Heart right ventricle (tissue), 16 donors: ENCODE results near the gene SKAP2. TPM values are rescaled to one million over a fixed set of nuclear protein-coding genes. Genes with fewer than 3 reads are reported as not detected.

ENCODE experiments used
- ATAC-seq, 8 donors: fragments of 200-7000 bp; cut with Tn5 transposase; one replicate each; pipeline ENCODE4 v1.9.1; 2020; ENCODE audit warnings: mild to moderate bottlenecking in 8 of 8, moderate library complexity in 8 of 8, moderate number of reproducible peaks in 1 of 8
- DNase-seq, 2 donors: peaks; one replicate each; pipeline ENCODE4 v3.0.0-alpha.2; 2020
- H3K27ac ChIP-seq, 10 donors: fragments of 200-600 bp; sonication (generic) in 2 of 10; one replicate each; pipeline versions ENCODE4 v1.5.0 to v1.8.0; 2020 to 2022; ENCODE audit warnings: mild to moderate bottlenecking in 3 of 10
- H3K27me3 ChIP-seq, 7 donors: fragments of 200-600 bp; one replicate each; pipeline ENCODE4 v1.8.0; 2021 to 2022; ENCODE audit warnings: mild to moderate bottlenecking in 2 of 7
- H3K36me3 ChIP-seq, 9 donors: fragments of 200-600 bp; sonication (generic) in 1 of 9; one replicate each; pipeline versions ENCODE4 v1.5.0 to v1.8.0; 2020 to 2022; ENCODE audit warnings: mild to moderate bottlenecking in 2 of 9
- H3K4me1 ChIP-seq, 9 donors: fragments of 200-600 bp; sonication (generic) in 1 of 9; one replicate each; pipeline versions ENCODE4 v1.5.0 to v1.8.0; 2020 to 2022; ENCODE audit warnings: mild to moderate bottlenecking in 4 of 9
- H3K4me3 ChIP-seq, 10 donors: fragments of 200-600 bp; sonication (generic) in 2 of 10; one replicate each; pipeline versions ENCODE4 v1.5.0 to v1.8.0; 2020 to 2022; ENCODE audit warnings: mild to moderate bottlenecking in 7 of 10, moderate library complexity in 2 of 10
- H3K9me3 ChIP-seq, 11 donors: fragments of 200-600 bp in 10 of 11; sonication (generic) in 2 of 11; one replicate each; pipeline versions ENCODE4 v1.5.0 to v1.8.0; 2013 to 2022; ENCODE audit warnings: mild to moderate bottlenecking in 2 of 11, control low read depth in 1 of 11, moderate library complexity in 1 of 11
- WGBS, 2 donors: extraction: QIAGEN DNeasy Blood & Tissue Kit; methylation state at CpG; one replicate each; pipeline ENCODE4 v1.1.7; 2013; ENCODE audit warnings: inconsistent platforms in 1 of 2; 5-methylcytosine and 5-hydroxymethylcytosine counted together
- intact Hi-C, 10 donors: fragments of 100-400 bp; cut with DNase I; formaldehyde crosslinking; loops; one replicate each; pipeline versions ENCODE4 v1.11.1 to v1.14.2; 2022
- polyA plus RNA-seq, 2 donors: library from polyadenylated mRNA; stranded (reverse); fragments of 200-250 nt; gene quantifications; one replicate each; pipeline ENCODE4 v1.2.3, GENCODE V29; 2013
- total RNA-seq, 10 donors: library from RNA; stranded (reverse); fragmentation: NEBNext Ultra II Directional in 3 of 10; extraction: Animal tissue kit (Norgen Biotek cat#: 25700) in 3 of 10; gene quantifications; one replicate each; pipeline versions ENCODE4 v1.2.1 to v1.2.4, GENCODE V29; 2021 to 2023
- TF ChIP-seq, protein P1 (sequence below), 9 donors: fragments of 200-600 bp; sonication (generic) in 2 of 9; IDR thresholded peaks; one replicate each; pipeline versions ENCODE4 v1.5.0 to v1.8.0; 2021 to 2022; ENCODE audit warnings: antibody characterized with exemption in 9 of 9, mild to moderate bottlenecking in 5 of 9, moderate library complexity in 1 of 9
- donor health status: Arrhythmogenic right ventricular cardiomyopathy.
- donor health status: ischemic (EF 13 %, LVEDD 7.1; RV severe dilation, severe dysfunction).
- donor health status: healthy with polysubstance abuse.
- donor health status: DM: no; HTN: yes; CAD: no.
- donor health status: DM: no; HTN: no; CAD: no.
- donor health status: ischemic (EF 25% LVEDD 6.9; RV normal size, moderate dysfunction).
- donor health status: ischemic (EF 25% LVEDD 5.7; RV mildly dilated, moderate dysfunction).
- donor health status: healthy.
- donor health status: DM: yes; HTN: yes; CAD: no.
- donor health status: Ischemic cardiomyopathy.
- donor health status: ischemic (EF 35%, LVEDD 5.7; RV mildly dilated, moderate dysfunction).
- donor health status: nonischemic (EF 11% LVEDD 7.7; RV severe dilation, severe dysfunction).
- donor health status: DM: yes; HTN: yes; CAD: no.
- donor health status: PGD.
- donor health status: ischemic (EF 29% LVEDD 5.4; RV normal size, mild dysfunction).
- donor health status: nonischemic (EF 23%, LVEDD 6.1; RV moderate dilation, normal function).

Gene SKAP2
- total and polyA plus RNA-seq, 12 donors, result 1.9 to 12.3 (median 4.6) TPM

DNA sequence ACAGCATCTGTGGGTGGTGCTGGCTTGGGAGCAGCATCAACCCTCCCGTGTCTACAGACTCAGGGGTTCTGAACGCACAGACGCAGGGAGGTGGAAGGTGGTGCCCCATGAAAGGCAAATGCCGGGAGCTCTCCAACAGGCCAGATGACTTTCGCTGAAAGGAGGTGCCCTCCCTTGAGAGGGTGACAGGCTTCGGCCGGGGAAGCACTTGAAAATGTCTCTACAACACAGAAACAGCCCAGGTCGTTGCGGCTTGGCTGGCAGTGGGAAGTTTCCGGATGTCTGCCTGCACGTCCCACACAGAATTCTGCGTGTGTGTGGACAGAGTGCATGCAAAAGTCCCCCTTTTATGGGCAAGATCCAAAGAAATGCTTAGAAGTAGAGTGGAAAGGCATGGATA, 239.6 kb downstream of the SKAP2 start:
- ATAC-seq, result peak in 2 of 8 donors; percentile 40 to 59
- no peaks in the 10 kb centered on the region for H3K36me3 ChIP-seq
- intact Hi-C loops, result no loop called here
- H3K4me3 ChIP-seq, result no peak overlapping the region
- 33 to 49% methylated on average over 12 of the region's 12 CpGs for WGBS, 2 donors
- no peak for DNase-seq
- H3K27me3 ChIP-seq, result peaks cover 0 to 57% (median 9%) of the 10 kb centered on the region in 7 donors
- H3K4me1 ChIP-seq, result no peaks in the 10 kb centered on the region
- TF ChIP-seq, protein P1, sequence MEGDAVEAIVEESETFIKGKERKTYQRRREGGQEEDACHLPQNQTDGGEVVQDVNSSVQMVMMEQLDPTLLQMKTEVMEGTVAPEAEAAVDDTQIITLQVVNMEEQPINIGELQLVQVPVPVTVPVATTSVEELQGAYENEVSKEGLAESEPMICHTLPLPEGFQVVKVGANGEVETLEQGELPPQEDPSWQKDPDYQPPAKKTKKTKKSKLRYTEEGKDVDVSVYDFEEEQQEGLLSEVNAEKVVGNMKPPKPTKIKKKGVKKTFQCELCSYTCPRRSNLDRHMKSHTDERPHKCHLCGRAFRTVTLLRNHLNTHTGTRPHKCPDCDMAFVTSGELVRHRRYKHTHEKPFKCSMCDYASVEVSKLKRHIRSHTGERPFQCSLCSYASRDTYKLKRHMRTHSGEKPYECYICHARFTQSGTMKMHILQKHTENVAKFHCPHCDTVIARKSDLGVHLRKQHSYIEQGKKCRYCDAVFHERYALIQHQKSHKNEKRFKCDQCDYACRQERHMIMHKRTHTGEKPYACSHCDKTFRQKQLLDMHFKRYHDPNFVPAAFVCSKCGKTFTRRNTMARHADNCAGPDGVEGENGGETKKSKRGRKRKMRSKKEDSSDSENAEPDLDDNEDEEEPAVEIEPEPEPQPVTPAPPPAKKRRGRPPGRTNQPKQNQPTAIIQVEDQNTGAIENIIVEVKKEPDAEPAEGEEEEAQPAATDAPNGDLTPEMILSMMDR (IDR thresholded peaks at IDR 0.05), result no peak
- H3K27ac ChIP-seq, result no peak overlapping the region
- H3K9me3 ChIP-seq, result no peaks in the 10 kb centered on the region

DNA sequence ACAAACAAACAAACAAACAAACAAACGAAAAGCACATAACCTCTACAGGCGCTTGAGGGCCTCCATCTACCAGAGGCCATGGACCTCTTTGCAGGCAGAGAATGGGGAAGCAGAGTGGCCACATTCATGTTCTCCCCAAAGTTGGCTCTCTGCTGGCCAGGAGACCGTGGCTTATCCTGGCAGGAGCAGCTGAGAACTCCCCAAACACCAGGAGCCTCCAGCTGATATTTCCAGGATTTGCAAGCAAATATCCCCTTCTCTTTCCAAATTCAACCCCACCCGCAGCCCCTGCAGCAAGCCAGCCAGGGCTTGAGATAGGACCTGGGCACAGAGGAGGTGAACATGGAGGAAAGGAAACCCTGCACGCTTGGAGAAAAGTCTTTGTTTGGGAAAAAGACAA, 240.0 kb downstream of the SKAP2 start:
- intact Hi-C loops, result no loop called here
- Histone ChIP-seq H3K27ac (no peak overlapping the region), H3K9me3 (no peaks in the 10 kb centered on the region), H3K27me3 (peaks cover 0 to 53% (median 9%) of the 10 kb centered on the region in 7 donors), H3K4me3 (no peak overlapping the region), H3K4me1 (no peaks in the 10 kb centered on the region), H3K36me3 (no peaks in the 10 kb centered on the region)
- no peak for DNase-seq
- WGBS, 2 donors, result 80% methylated on average over 5 of the region's 5 CpGs
- TF ChIP-seq, protein P1 (IDR thresholded peaks at IDR 0.05), result no peak
- peak in 1 of 8 donors; percentile 10 for ATAC-seq

DNA sequence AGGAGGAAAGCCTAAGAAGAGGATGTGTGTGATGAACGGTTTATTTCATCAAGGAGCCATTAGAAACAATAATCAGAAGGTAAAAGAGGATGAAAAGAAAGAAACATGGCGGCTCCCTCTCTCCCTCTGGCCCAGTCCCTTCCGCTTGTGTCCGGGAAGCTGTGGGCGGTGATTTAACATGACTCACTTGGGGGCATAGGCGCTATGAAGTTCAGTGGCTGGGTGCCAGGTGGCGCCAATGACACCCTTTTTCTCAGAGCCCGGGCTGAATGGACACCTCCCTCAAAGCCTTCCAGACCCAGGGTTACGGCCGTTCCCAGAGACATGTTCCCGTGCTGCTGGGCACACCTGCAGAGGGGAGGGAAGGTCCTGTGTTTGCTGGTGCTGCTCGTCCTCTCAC, 244.0 kb downstream of the SKAP2 start:
- peaks cover 0 to 1% (median 0%) of the 10 kb centered on the region in 9 donors for H3K4me1 ChIP-seq
- H3K9me3 ChIP-seq, result no peaks in the 10 kb centered on the region
- intact Hi-C loops, result no loop called here
- 58 to 72% methylated on average over 12 of the region's 12 CpGs for WGBS, 2 donors
- TF ChIP-seq, protein P1 (IDR thresholded peaks at IDR 0.05), result no peak
- no peak overlapping the region for H3K4me3 ChIP-seq
- no peak for DNase-seq
- no peaks in the 10 kb centered on the region for H3K36me3 ChIP-seq
- H3K27me3 ChIP-seq, result peaks cover 0 to 34% (median 3%) of the 10 kb centered on the region in 7 donors
- H3K27ac ChIP-seq, result no peak overlapping the region
- no peak for ATAC-seq

DNA sequence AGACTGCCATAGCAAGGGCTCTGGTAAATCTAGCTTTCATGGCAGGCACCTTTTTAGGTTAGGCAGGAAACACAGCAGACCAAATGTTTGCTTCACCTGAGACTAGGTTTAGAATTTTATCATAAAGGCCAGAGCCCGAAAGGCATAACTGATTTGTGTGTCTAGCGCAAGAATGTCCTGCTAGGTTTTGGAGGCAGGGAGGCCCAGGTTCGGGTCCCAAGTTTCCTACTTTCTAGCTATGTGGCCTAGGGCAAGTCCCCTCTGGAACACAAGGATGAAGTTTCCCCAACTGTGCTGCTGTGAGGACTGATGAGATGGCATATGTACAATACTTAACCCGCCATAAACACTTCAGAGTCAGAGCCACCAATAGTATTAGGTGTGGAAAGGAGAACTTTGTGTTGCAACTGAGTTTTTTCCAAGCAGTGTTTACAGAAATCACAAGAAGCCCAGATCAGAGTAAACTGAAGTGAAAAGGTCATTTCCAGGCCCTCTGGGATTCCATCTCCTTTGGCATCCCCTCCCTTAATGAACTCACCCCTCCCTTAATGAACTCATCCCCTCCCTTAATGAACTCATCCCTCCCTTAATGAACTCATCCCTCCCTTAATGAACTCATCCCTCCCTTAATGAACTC, 244.9 kb downstream of the SKAP2 start:
- TF ChIP-seq, protein P1 (IDR thresholded peaks at IDR 0.05), result no peak
- Histone ChIP-seq H3K9me3 (no peaks in the 10 kb centered on the region), H3K27me3 (peaks cover 0 to 27% (median 3%) of the 10 kb centered on the region in 7 donors), H3K27ac (no peak overlapping the region), H3K4me3 (no peak overlapping the region), H3K4me1 (peaks cover 0 to 8% (median 0%) of the 10 kb centered on the region in 9 donors), H3K36me3 (no peaks in the 10 kb centered on the region)
- DNase-seq (no peak), ATAC-seq (no peak)
- intact Hi-C loops, result no loop called here
- whole genome bisulfite sequencing, 2 donors, result 93 to 96% methylated on average over 4 of the region's 4 CpGs
